T-cell (primary cell): Measurements from ENCODE around the gene RBM20. TPM values are rescaled to one million over a fixed set of nuclear protein-coding genes. Genes with fewer than 3 reads are reported as not detected.

ENCODE experiments used
- ATAC-seq, 4 experiments: fragments of 200-7000 bp in 3 of 4; fragments of 150-1000 bp in 1 of 4; cut with Tn5 transposase; replicated peaks in 1 of 4; 1 replicate in 3 of 4; 2 replicates in 1 of 4; pipeline ENCODE4 v1.10.0; 2021; ENCODE audit warnings: moderate library complexity in 3 of 4, mild to moderate bottlenecking in 2 of 4, moderate number of reproducible peaks in 1 of 4
- CTCF ChIA-PET, 2 donors: fragments of 300-600 bp; sonication (Branson Sonifier 250); formaldehyde crosslinking; loops; one replicate each; lab custom pipeline; 2022; ENCODE audit warnings: antibody characterized with exemption in 2 of 2; lab: Charles Lee
- POLR2A ChIA-PET, 2 donors: fragments of 300-600 bp; sonication (Branson Sonifier 250); formaldehyde crosslinking; loops; one replicate each; lab custom pipeline; 2022; ENCODE audit warnings: antibody characterized with exemption in 2 of 2; lab: Charles Lee
- DNase-seq, 35 experiments: peaks; one replicate each; pipeline versions ENCODE4 v3.0.0 to v3.0.0-alpha.2; 2013 to 2023
- H3K27ac ChIP-seq: one replicate; pipeline ENCODE4 v1.5.1; 2013; ENCODE audit warnings: low read length
- H3K27me3 ChIP-seq, 2 experiments: replicated peaks in 1 of 2; 1 replicate in 1 of 2; 2 replicates in 1 of 2; pipeline versions ENCODE4 v1.6.1 to v1.7.0; 2013; ENCODE audit warnings: low read length in 1 of 2, mixed read lengths in 1 of 2; ENCODE audit not compliant: control insufficient read depth in 2 of 2, insufficient read depth in 2 of 2; ENCODE audit errors: extremely low read depth in 1 of 2
- H3K36me3 ChIP-seq, 2 donors: 1 replicate in 1 of 2; 2 replicates in 1 of 2; pipeline versions ENCODE4 v1.6.1 to v1.7.0; 2013; ENCODE audit warnings: low read length in 1 of 2; ENCODE audit not compliant: control insufficient read depth in 2 of 2, insufficient read depth in 1 of 2; ENCODE audit errors: extremely low read depth in 1 of 2
- H3K4me1 ChIP-seq, 2 experiments: 1 replicate in 1 of 2; 2 replicates in 1 of 2; pipeline versions ENCODE4 v1.6.1 to v1.7.0; 2013; ENCODE audit warnings: low read length in 2 of 2, mixed read lengths in 1 of 2; ENCODE audit not compliant: insufficient read depth in 2 of 2, control insufficient read depth in 1 of 2; ENCODE audit errors: extremely low read depth in 1 of 2
- H3K4me3 ChIP-seq, 2 donors: 1 replicate in 1 of 2; 2 replicates in 1 of 2; pipeline versions ENCODE4 v1.5.1 to v1.7.0; 2013; ENCODE audit warnings: mild to moderate bottlenecking in 2 of 2, low read length in 1 of 2, moderate library complexity in 1 of 2; ENCODE audit not compliant: control insufficient read depth in 1 of 2; ENCODE audit errors: extremely low read depth in 1 of 2
- H3K9me3 ChIP-seq: 2 replicates; pipeline ENCODE4 v1.7.0; 2013
- H3K27ac Mint-ChIP-seq, 2 donors: one replicate each; pipeline ENCODE4 v1.8.0; 2020 to 2021; ENCODE audit warnings: mild to moderate bottlenecking in 2 of 2, mixed read lengths in 2 of 2
- H3K27me3 Mint-ChIP-seq, 2 donors: one replicate each; pipeline ENCODE4 v1.8.0; 2021 to 2022; ENCODE audit warnings: mixed read lengths in 2 of 2
- H3K36me3 Mint-ChIP-seq: one replicate; pipeline ENCODE4 v1.8.0; 2021; ENCODE audit warnings: mixed read lengths
- H3K4me1 Mint-ChIP-seq, 3 donors: one replicate each; pipeline ENCODE4 v1.8.0; 2020 to 2022; ENCODE audit warnings: mixed read lengths in 3 of 3, mild to moderate bottlenecking in 1 of 3
- H3K4me3 Mint-ChIP-seq, 3 donors: one replicate each; pipeline ENCODE4 v1.8.0; 2020 to 2022; ENCODE audit warnings: mild to moderate bottlenecking in 3 of 3, mixed read lengths in 3 of 3, moderate library complexity in 3 of 3
- H3K9me3 Mint-ChIP-seq, 3 donors: one replicate each; pipeline ENCODE4 v1.8.0; 2020 to 2022; ENCODE audit warnings: mixed read lengths in 3 of 3
- WGBS: methylation state at CpG from one replicate; pipeline ENCODE4 v1.1.5; 2013; ENCODE audit warnings: missing lambda C conversion rate; ENCODE audit not compliant: insufficient coverage; 5-methylcytosine and 5-hydroxymethylcytosine counted together
- total RNA-seq, 35 experiments: library from RNA in 6 of 35; stranded (reverse) in 6 of 35; fragments of 120-200 nt in 1 of 35; gene quantifications; one replicate each; pipeline versions ENCODE4 v1.2.1 to v1.2.4 and lab custom pipeline; 2013 to 2026

Gene RBM20
- total RNA-seq, 5 donors from 2014 or later (not counting 1 experiment from before 2014, with no cell fraction given), result 0.09 to 3.0 (median 0.33) TPM

DNA sequence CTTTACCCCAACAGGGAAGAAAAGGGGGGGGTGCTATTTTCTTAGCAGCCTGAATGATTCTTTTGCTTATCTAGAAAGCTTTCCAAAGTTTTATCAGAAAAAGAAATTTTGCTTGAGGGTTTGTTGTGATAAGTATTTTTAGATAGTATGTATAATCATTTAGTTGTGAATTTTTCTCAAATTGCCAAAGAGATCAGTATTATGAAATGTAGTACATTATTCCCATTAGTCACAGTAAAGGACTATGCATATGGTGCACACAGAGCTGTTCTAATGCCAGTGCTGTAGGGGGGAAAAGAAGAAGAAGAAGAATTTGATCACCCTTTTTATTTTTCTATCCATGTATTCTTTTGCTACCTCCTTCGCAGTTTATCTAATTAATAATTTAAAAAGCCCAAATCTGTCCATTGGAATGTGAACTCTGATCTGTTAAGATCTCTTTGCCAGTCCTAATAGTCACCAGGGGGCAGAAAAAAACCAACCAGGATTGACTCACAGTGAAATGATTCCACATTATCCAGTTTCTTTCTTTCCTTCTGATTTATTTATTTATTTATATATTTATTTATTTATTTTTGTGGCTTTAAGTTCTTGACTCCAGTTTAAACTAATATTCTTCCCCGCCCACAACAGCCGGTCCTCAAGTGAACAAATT is 4.7 kb downstream of the RBM20 start:
- Mint-ChIP-seq H3K4me3 (no peak overlapping the region), H3K27ac (no peak overlapping the region), H3K27me3 (peaks cover 38 to 52% of the 10 kb centered on the region in 2 donors), H3K4me1 (peaks cover 4 to 16% (median 13%) of the 10 kb centered on the region in 3 donors), H3K36me3 (no peaks in the 10 kb centered on the region), H3K9me3 (no peaks in the 10 kb centered on the region)
- Histone ChIP-seq H3K4me1 (peaks cover 7 to 9% of the 10 kb centered on the region in 2 experiments), H3K4me3 (no peak overlapping the region), H3K27ac (no peak overlapping the region), H3K9me3 (no peaks in the 10 kb centered on the region), H3K36me3 (no peaks in the 10 kb centered on the region), H3K27me3 (peaks cover 6 to 24% of the 10 kb centered on the region in 2 experiments)
- WGBS, result no CpG with 5 or more reads among the region's 3 CpGs
- ATAC-seq, result no peak
- ChIA-PET POLR2A (no interaction called here), CTCF (no interaction called here)
- no peak for DNase-seq

GRCh38 chr10:110649347-110650264 is 5.5 kb downstream of the RBM20 start:
- POLR2A ChIA-PET, result interaction anchor here in 1 of 2 donors (0.6 kb wide), 1 partner anchor 81 kb away, joined by 3 read pairs; no protein-coding TSS in a partner anchor
- Mint-ChIP-seq H3K9me3 (no peaks in the 10 kb centered on the region), H3K27ac (no peak overlapping the region), H3K4me3 (no peak overlapping the region), H3K27me3 (peaks cover 37 to 53% of the 10 kb centered on the region in 2 donors), H3K36me3 (no peaks in the 10 kb centered on the region), H3K4me1 (peaks cover 4 to 15% (median 13%) of the 10 kb centered on the region in 3 donors)
- ATAC-seq (no peak), DNase-seq (no peak)
- Histone ChIP-seq H3K4me1 (peaks cover 4 to 7% of the 10 kb centered on the region in 2 experiments), H3K4me3 (no peak overlapping the region), H3K27me3 (peaks cover 6 to 19% of the 10 kb centered on the region in 2 experiments), H3K36me3 (no peaks in the 10 kb centered on the region), H3K27ac (no peak overlapping the region), H3K9me3 (no peaks in the 10 kb centered on the region)
- WGBS, result 100% methylated on average over 1 of the region's 6 CpGs
- CTCF ChIA-PET, result no interaction called here

DNA sequence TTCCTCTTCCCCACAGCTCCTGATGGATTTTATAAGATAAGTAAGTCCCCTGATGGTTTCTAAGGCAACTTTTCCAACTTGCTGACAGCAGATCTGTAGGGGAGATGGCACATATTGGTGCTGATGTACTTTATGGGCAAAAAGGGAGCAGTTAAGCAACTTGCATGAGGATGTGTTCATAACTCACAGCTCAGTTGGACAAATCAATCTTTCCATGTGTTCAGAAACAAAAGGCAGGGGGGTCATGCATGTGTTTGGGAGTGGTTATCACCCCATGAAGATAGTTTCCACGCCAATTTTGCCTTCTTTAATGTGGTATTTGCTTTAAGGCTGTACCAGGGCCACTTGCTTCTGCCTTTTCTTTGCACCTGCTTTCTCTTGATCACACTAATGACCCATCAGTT is 6.1 kb downstream of the RBM20 start:
- Mint-ChIP-seq H3K27me3 (peaks cover 32 to 47% of the 10 kb centered on the region in 2 donors), H3K36me3 (no peaks in the 10 kb centered on the region), H3K4me1 (peaks cover 4 to 13% (median 10%) of the 10 kb centered on the region in 3 donors), H3K9me3 (no peaks in the 10 kb centered on the region), H3K27ac (no peak overlapping the region), H3K4me3 (no peak overlapping the region)
- POLR2A ChIA-PET, result interaction anchor here in 1 of 2 donors (0.6 kb wide), 1 partner anchor 81 kb away, joined by 3 read pairs; no protein-coding TSS in a partner anchor
- no peaks in the 10 kb centered on the region for H3K36me3 ChIP-seq
- no peaks in the 10 kb centered on the region for H3K9me3 ChIP-seq
- DNase-seq (no peak), ATAC-seq (no peak)
- CTCF ChIA-PET, result no interaction called here
- H3K27me3 ChIP-seq, result peaks cover 3 to 12% of the 10 kb centered on the region in 2 experiments
- peaks cover 3 to 6% of the 10 kb centered on the region in 2 experiments for H3K4me1 ChIP-seq
- H3K4me3 ChIP-seq, result no peak overlapping the region
- no CpG with 5 or more reads among the region's 1 CpG for WGBS
- H3K27ac ChIP-seq, result no peak overlapping the region

GRCh38 chr10:110651044-110651958 is 7.2 kb downstream of the RBM20 start:
- Histone ChIP-seq H3K4me1 (peaks cover 3 to 6% of the 10 kb centered on the region in 2 experiments), H3K27me3 (peaks cover 3 to 10% of the 10 kb centered on the region in 2 experiments), H3K4me3 (no peak overlapping the region), H3K36me3 (no peaks in the 10 kb centered on the region), H3K27ac (no peak overlapping the region), H3K9me3 (no peaks in the 10 kb centered on the region)
- 34% methylated on average over 11 of the region's 12 CpGs for WGBS
- H3K27ac Mint-ChIP-seq, result no peak overlapping the region
- POLR2A ChIA-PET, result no interaction called here
- H3K36me3 Mint-ChIP-seq, result no peaks in the 10 kb centered on the region
- H3K27me3 Mint-ChIP-seq, result peaks cover 32 to 41% of the 10 kb centered on the region in 2 donors
- CTCF ChIA-PET, result no interaction called here
- no peaks in the 10 kb centered on the region for H3K9me3 Mint-ChIP-seq
- DNase-seq, result peak in 8 of 35 experiments; percentile 1 to 30 (median 13)
- no peak overlapping the region for H3K4me3 Mint-ChIP-seq
- H3K4me1 Mint-ChIP-seq, result peaks cover 4 to 13% (median 9%) of the 10 kb centered on the region in 3 donors
- peak; percentile 37 to 74 (median 68) for ATAC-seq

DNA sequence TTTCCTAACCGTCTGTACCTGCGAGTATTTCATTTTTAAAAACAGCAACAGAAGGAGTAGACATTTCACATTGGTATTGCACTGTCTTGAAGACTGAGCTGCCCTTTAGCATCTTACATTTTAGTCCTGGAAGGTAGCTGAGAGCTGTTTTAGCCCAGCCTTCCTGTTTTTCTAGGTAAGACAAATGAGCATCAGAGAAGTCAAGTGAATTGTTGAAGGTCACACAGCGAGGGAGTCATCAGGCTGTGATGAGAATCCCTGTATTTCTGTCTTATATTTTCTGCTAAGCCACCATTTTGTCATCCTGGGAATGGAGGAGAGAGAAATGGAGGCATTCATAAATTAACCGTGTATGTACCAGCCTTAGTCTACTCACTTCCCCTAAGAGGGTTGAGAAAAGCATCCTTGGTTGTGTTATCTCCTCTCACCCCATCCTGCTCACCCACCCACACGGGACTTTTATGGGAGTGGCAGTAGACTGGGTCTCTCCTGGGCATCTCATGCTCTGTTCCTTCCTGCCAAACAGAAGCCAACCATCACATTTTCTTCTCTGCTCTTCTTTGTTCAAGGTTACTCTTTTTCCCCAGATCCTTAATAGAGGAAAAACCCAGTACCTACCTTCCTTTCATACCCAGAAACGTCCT is 8.5 kb downstream of the RBM20 start:
- peaks cover 3 to 6% of the 10 kb centered on the region in 2 experiments for H3K4me1 ChIP-seq
- H3K9me3 Mint-ChIP-seq, result no peaks in the 10 kb centered on the region
- CTCF ChIA-PET, result no interaction called here
- peaks cover 0 to 8% of the 10 kb centered on the region in 2 experiments for H3K27me3 ChIP-seq
- H3K4me1 Mint-ChIP-seq, result peaks cover 4 to 13% (median 9%) of the 10 kb centered on the region in 3 donors
- H3K27ac ChIP-seq, result no peak overlapping the region
- H3K4me3 Mint-ChIP-seq, result no peak overlapping the region
- no peaks in the 10 kb centered on the region for H3K36me3 Mint-ChIP-seq
- no peaks in the 10 kb centered on the region for H3K9me3 ChIP-seq
- H3K27ac Mint-ChIP-seq, result no peak overlapping the region
- ATAC-seq (no peak), DNase-seq (no peak)
- WGBS, result no CpG with 5 or more reads among the region's 6 CpGs
- POLR2A ChIA-PET, result no interaction called here
- H3K4me3 ChIP-seq, result no peak overlapping the region
- peaks cover 28 to 36% of the 10 kb centered on the region in 2 donors for H3K27me3 Mint-ChIP-seq
- H3K36me3 ChIP-seq, result no peaks in the 10 kb centered on the region
